ENCODE results near the gene ANO4. TPM values are rescaled to one million over a fixed set of nuclear protein-coding genes. Genes with fewer than 3 reads are reported as not detected.
"Not testable (repeated sequence)": the region's sequence is repeated elsewhere in the genome, so short reads cannot be mapped to it uniquely, and the experiment has no call there.

The ANO4 gene
- total RNA-seq, 1 experiment from 2014 or later: not detected

- no peak for DNase-seq (ENCODE audit: low spot score)
Observed at GRCh38 chr12:101082706-101083105, 288.1 kb downstream of the ANO4 start.

- DNase-seq (ENCODE audit: low spot score): peak; percentile 37
Observed at GRCh38 chr12:101086490-101087135, 292.0 kb downstream of the ANO4 start.

GRCh38 chr12:101087920-101088319 lies 293.3 kb downstream of the ANO4 start:
- no peak for DNase-seq (ENCODE audit: low spot score)

DNA sequence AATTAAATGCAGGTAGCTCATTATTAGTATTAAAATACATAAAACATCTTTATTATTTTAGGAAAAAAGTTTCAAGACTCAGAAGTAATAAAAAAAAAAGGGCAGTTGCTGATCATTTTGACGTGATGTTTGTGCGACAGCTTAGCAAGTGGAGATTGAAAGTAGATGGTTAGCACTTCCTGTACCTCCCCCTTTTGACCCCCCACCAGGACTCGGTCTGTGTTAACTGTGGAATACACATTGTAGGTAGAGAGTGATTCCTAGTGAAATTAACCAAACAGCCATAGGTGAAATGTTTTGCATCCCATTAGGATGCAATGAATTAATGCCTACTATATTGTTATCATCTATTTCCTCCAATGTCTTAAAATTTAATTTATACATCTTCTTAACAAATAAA lies 294.7 kb downstream of the ANO4 start:
- DNase-seq (ENCODE audit: low spot score): no peak

DNA sequence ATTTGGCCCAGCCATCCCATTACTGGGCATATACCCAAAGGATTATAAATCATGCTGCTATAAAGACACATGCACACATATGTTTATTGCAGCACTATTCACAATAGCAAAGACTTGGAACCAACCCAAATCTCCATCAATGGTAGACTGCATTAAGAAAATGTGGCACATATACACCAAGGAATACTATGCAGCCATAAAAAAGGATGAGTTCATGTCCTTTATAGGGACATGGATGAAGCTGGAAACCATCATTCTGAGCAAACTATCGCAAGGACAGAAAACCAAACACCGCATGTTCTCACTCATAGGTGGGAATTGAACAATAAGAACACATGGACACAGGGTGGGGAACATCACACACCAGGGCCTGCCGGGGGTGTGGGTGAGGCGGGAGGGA lies 295.6 kb downstream of the ANO4 start:
- DNase-seq (ENCODE audit: low spot score): not testable (repeated sequence)

DNA sequence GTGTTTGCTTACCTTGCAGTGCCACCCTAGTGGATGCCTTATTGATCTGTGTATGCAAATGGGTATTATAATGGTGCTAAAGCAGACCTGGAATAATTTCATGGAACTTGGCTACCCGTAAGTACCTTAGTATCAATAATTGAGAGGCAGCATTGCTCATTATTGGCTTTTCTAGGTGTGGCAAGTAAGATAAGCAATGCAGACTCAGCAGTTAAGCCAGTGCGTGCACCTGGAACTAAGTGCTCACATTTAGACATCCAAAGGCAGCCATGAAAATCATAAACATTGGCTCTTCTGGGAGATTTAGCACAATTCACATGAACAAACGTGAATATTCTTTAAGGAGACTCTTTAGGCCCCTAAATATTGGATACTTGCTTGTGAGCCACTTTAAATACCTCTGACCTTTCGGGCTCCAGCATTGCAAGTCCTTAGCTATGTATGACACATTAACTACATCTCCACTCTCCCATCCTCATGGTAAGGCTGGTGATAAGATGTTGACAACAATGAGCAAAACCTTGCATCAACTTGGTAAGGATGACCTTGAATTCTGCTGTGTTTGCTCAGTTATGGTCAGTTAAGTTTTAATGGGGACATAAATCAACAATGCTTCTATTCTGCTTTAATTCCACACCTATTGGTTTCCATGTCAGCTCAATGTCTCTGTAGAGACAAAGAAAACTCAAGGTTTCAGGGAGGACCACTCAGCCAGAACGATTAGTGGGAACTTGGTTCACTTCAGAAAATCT lies 303.4 kb downstream of the ANO4 start:
- no peak for DNase-seq (ENCODE audit: low spot score)

GRCh38 chr12:101107032-101107763 lies 312.6 kb downstream of the ANO4 start:
- DNase-seq (ENCODE audit: low spot score): no peak

GRCh38 chr12:101108130-101108529 lies 313.6 kb downstream of the ANO4 start:
- no peak for DNase-seq (ENCODE audit: low spot score)

DNA sequence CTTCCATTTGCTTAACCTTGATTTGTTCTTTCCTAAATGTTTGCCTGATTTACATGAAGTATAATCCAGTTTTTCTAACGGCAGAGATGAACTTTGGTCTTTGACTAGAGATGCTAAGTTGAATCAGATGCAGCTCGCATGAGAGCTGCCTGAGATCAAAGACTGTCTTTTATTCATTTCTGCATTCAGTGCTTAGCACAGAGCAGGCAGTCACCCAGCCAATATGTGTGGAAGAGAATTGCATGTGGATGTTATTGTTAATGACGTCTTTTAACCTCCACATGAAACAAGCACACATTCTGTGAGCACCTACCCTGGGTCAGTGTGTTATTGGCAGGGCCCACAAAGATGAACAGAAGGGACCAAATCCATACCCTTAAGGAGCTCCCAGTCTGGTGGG lies 316.3 kb downstream of the ANO4 start:
- DNase-seq (ENCODE audit: low spot score): no peak

- DNase-seq (ENCODE audit: low spot score): no peak
Observed at GRCh38 chr12:101111441-101111840, 316.9 kb downstream of the ANO4 start.

GRCh38 chr12:101115326-101115725 lies 320.8 kb downstream of the ANO4 start:
- no peak for DNase-seq (ENCODE audit: low spot score)

DNA sequence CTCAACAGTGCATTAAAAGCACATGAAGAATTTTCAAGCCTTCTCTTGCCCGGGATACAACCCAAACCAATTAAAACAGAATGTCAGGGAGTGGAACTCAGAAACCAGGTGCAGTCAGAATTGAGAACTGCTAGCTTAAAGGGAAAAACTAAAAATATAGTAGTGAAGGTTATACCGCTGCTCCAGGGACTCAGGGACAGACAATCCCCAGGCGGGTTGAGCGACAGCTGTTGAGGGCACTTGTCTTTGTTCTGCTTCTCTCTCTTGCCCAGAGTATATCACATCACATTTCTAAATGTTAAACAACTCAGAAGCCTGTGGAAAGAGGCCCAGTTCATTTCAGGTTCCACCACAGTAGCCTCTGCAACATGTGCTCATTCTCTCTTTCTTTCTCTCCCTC lies 322.3 kb downstream of the ANO4 start:
- no peak for DNase-seq (ENCODE audit: low spot score)

- no peak for DNase-seq (ENCODE audit: low spot score)
Observed at GRCh38 chr12:101117842-101118241, 323.3 kb downstream of the ANO4 start.

GRCh38 chr12:101127521-101128219 lies 333.1 kb downstream of the ANO4 start:
- peak; percentile 32 for DNase-seq (ENCODE audit: low spot score)

- not testable (repeated sequence) for DNase-seq (ENCODE audit: low spot score)
Observed at GRCh38 chr12:101145777-101146431, 351.3 kb downstream of the ANO4 start.

GRCh38 chr12:101165319-101165718 lies 370.7 kb downstream of the ANO4 start:
- DNase-seq (ENCODE audit: low spot score): no peak

- DNase-seq (ENCODE audit: low spot score): no peak
Observed at GRCh38 chr12:101166866-101167265, 372.3 kb downstream of the ANO4 start.

GRCh38 chr12:101168001-101168400 lies 373.4 kb downstream of the ANO4 start:
- DNase-seq (ENCODE audit: low spot score): no peak

DNA sequence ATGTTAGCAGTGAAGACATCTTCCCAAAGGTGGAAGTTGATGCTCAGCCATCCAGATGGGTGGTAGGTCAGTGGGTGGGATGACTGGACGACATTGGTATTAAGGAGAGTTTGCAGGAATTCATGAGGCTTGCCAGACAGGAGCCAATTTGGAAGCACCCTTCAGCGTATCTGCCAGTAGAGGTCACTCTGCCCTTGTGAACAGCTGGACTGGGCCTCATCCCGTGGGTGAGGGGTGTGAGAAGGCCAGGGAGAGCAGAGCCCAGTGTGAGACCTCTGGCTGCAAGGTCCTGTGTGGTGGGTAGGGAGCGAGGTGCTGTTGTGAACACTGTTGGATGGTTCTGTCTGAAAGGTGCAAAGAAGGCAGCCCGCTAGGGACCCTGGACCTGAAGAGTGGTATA lies 377.7 kb downstream of the ANO4 start:
- no peak for DNase-seq (ENCODE audit: low spot score)

DNA sequence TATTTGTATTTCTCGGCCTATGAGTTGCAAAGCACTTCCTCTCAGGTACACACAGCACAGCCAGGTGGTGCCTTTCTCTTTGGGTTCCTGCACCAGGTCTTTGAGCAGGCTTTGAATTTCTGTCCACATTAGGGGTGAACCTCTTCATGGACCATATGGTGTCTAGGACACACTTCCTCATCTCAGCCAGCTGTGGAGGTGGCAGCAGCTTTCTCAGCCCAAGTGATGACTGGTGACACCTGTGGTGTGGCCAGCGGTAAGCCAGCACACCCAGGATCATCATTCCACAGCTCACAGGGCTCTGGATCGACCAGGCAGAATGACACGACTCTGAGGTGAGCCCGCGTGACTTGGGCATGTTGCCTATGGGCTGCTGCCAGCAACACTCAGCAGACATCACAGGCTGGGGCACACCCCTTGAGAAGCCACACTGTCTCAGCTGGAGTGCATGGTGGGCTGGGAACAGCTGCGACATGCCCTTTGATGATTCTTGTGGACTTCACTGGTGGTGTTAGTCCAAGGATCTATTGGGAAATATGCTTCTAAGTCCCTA lies 378.7 kb downstream of the ANO4 start:
- DNase-seq (ENCODE audit: low spot score): no peak

GRCh38 chr12:101174541-101174940 lies 380.0 kb downstream of the ANO4 start:
- DNase-seq (ENCODE audit: low spot score): no peak
